GM10847 (cell line): ENCODE measurements around the gene NAPB.

Experiments used
- POLR2A ChIP-seq: IDR thresholded peaks from 2 replicates; pipeline ENCODE4 v1.6.1; 2011; ENCODE audit not compliant: insufficient read length; ENCODE audit errors: extremely low read depth

The NAPB gene

DNA sequence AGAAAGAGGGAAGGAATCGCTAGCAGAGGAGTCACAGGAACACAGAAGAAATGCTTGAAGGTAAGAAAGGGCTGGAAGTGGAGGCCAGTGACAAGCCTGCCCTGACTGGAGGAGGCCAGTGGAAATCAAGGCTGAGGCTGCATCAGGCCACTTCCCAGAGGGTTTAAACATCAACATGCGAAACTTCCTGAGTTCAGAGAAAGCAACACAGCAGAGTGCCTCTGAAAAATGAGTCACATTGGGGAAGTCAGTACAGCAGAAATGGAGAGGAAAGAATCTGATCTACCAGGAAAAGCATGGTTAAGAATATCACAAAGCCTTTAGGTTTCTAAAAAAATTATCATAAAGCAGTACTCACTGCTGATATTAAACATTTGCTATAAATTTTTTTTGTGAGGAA is 23.3 kb downstream of the NAPB start:
- TF ChIP-seq POLR2A, result no peak

DNA sequence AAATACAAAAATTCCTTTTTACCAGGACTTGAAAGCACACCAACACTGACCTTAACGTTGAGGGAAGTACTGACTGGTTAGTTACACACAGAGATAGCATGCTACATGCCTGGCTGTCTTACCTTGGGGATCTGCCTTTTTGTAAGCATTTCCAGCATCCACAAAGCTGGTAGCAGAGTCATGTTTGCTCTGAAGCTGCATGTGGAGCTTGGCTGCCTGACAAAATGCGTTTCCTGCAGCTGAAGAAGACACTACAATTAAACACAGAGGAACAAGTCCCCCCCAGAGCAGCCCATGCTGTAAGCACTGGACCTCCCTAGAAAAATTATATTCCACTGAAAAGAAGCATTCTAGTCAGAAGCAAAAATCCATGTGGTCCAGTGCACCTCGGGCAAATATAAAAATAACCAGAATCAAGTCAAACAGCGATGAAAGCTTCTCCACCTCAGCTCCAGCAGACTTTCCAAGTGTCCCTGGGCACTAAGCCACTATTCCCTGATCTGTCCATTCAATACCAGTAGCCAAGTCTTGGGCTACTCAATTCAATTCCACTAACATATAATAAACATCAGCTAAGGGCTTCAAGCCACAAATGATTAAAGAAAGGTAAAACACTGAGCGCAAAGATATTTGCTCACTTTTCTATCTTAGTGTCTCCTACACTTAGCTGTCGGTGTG is 24.2 kb downstream of the NAPB start:
- TF ChIP-seq POLR2A, result no peak

DNA sequence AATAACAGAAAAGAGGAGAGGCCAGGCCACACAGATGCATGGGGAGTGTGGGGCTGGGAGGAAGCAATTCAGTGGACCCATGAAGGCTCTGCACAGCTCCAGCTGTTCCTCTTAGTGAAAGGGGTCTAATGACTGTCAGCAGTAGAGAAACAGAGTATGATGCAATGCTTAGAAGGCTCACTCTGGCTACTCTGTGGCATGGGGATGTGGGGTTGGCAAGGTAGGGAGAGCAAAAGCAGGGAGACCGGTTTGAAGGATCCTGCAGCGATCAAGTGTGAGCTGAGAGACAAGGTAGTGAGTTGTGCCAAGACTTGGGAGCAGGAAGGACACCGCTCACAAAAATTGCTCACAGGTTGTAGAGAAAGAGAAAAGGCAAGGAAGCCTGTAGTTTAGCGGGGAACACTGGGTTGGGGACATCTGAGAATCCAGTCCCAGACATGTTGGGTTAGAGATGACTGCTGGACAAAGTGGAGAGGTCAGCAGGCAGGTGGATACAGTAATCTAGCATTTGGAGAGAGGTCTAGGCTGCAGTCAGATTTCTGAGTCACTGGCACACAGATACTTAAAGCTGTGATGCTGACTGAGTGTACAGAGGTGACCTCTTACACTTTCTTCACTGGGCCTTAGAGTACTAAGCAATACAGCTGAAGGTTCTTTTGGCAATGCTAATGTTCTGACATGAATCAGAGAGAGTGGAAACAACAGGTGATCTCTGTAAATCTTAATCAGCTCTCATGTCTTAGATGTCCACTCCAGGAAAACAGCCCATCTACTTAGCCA is 27.1 kb downstream of the NAPB start:
- TF ChIP-seq POLR2A, result no peak

DNA sequence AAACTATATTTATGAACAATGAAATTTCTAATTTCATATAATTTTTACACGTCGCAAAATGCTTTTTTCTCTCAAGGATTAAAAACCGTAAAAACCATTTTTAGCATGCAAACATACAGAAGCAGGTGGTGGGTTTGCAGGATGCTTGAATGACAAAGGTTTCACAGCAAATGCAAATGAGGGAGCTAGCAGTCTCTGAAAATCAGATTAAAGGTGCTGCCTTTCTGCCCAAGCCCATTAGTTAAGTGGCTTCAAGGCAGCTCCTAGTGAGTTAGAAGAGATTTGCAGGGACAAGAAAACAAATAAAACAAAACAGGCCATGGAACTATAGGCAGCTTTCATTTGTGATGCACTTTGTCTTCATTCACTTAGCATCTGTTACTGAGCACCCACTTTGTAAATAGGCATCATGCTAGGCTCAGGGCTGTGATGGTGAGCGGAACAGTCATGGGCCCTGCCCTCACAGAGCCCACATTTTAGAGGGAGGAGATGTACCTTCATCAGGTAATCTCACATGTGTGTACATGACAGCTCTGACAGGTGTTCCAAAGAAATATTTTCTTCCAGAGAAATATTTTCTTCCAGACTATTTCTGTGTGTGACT is 29.5 kb downstream of the NAPB start:
- TF ChIP-seq POLR2A, result no peak

DNA sequence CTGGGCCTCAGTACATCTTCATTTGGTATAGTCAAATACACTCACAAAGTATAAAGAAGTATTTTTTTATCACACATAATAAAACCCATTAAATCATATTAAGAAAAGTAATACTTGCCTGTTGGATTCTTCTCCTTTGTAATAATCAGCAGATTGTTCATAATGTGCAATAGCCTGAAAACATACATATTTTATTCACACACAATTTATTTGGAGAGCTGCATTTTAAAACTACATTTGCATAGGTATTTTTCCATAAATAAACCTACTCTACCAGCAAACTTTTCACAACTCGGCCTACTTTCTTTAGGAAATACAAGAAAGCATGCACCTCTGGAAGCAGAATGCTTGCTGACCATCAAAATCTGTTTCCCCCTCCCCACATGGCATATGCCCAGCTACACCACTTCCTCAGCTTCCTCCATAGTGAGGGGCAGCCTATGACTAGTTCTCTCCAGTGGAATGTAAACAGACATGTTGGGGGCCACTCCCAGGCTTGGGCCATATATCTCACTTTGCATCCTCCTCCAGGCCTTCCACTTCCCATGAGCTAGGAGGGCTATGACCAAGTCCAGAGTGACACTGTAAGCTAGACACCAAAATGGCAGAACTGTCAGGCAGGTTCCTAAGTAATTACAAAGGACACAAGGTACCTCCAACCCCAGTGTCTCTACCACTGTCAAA is 31.1 kb downstream of the NAPB start:
- TF ChIP-seq POLR2A, result no peak

DNA sequence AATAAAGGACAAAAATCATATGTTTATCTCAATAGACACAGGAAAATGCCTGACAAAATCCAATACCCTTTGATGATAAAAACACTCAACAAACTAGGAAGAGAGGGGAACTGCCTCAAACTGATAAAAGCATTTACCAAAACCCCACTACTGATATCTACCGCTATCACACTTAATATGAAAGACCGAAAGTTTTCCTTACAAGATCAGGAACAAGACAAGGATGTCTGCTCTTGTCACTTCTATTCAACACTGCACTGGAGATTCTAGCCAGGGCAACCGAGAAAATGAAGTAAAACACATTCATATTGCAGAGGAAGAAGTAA is 34.2 kb downstream of the NAPB start:
- no peak for TF ChIP-seq POLR2A

DNA sequence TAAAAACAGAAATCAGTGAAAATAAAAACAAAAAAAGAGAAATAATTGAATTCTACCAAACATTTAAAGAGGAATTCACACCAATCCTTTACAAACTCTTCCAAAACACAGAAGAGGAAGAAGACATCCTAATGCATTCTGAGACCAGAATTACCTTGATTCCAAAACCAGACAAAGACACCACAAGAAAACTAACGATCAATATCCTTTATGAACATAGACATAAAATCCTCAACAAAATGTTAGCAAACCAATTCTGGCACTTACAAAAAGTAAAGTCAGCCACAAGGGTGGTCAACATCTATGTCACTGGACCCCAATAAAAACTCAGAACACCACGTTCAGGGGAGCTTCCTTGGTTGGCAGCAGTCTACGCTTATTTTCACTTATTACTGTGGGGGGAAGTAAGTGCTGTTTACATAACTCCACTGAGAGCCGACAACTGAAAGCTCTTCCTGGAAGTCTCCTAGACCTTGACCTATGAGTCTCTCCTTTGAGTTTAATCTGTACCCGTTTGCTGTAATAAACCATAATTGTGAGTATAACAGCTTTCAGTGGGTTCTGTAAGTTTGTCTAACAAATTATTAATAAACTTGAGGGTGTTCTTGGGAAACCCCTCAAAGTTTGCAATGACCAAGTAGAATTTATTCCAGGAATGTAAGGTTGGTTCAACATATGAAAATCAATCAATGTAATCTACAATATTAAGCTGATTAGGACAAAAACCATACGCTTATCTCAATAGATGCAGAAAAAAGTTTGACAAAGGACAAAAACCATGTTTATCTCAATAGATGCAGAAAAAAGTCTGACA is 34.8 kb downstream of the NAPB start:
- no peak for TF ChIP-seq POLR2A

DNA sequence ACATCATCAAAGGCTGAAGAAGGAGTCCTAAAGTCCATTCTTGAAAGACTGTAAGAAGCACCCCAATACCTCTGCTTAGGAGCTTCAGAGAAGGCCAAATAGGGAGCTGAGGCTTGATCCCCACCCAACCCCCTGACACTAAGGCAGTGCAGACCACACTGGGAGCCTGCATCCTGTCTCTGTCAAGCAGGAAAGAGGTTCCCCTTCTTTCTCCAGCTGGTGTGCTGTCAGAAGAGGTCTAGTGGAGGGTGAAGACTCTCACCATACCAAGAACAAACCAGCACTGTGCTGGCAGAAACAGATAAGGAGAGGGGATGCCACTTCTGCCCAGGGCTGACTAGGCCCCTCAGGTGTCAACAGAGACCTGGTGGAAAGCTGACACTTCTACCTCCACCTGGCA is 39.4 kb downstream of the NAPB start:
- TF ChIP-seq POLR2A, result no peak

DNA sequence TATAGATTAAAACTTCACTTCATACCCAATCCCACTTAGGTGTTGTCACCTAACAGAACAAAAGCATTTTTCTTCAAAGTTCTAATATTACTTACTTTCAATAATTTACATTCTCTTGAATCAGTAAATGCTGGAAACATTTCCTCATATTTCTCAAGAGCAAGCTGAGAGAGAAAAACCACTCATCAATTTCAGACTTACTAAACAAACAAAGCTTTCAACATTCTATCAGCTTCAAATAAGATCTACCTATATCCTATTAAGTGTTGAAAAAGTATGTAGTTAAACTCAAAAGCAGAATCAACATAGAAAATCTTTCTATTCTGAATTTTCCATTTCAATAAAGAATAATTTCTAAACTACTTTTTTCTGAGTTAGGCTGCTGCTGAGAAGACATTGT is 41.5 kb downstream of the NAPB start:
- no peak for TF ChIP-seq POLR2A

DNA sequence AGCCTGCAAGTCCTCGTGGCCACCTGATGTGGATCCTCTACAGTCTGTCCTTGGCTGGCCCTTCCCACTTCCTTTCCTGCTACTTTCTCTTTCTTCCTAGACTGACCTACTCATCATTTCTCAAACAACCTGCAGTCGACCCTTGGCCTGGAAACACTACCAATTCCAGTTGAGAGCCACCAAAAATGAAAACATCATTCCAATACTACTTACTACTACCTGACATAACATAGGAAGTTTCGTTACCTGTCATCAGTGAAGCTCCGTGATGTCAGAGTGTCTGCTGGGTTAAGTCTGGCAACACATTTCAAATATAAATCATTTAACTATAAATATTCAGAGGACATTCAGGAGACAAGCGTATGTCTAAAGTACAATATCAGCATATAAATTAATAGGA is 45.5 kb downstream of the NAPB start:
- TF ChIP-seq POLR2A, result no peak

DNA sequence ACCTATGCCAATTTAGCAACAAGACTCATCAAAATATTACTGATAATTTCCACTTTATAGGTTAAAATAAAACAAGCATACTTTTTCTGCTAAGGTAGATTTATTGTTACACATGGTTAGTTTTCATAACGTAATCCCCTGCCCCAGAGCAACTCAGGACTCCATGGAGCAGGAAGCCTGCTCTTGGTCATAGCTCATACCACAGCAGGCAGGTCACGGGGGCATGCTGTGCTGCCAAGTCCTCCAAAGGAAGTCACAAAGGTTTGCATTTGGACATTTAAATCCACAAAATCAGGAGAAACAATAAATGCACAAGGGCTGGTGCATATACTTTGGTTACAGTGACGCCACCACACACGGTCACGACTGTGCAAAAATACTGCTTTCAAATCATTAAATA is 46.8 kb downstream of the NAPB start:
- no peak for TF ChIP-seq POLR2A

DNA sequence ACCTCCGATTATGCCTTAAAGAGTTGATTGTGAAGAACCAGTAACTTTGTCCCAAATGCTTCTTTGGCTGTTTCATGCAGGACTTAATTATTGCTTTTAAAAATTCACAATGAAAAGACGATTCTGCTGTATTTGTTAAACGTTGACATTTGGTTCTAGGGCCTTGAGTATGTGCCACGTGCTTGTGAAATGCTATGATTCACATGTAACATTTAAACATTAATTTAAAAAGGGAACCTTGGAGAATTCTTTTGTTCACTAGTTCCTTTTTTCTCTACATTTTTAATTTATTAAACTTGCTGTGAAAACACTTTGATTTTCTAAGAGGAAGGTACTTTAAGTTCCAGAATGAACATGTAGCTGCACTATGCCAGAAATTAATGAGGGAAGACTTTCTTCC is 49.8 kb downstream of the NAPB start:
- TF ChIP-seq POLR2A, result no peak

DNA sequence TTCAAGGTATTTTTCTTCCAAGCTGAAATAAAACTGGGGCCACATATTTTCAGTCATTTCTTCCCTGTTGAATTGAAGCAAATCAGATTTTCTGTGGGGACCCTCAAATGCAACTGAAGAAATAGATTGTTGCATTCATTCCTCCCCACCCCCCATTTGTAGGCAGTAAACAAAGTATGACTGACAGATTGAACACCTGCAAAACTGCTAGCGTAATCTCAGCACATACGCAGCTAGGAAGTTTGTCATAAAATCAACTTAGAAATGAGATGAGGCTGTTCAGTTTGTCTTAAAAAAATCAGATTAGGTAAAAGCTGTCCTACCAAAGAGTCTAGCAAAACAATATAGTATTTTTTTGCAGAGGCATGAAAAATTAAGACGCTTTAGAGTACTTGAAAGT is 50.4 kb downstream of the NAPB start:
- TF ChIP-seq POLR2A, result no peak

DNA sequence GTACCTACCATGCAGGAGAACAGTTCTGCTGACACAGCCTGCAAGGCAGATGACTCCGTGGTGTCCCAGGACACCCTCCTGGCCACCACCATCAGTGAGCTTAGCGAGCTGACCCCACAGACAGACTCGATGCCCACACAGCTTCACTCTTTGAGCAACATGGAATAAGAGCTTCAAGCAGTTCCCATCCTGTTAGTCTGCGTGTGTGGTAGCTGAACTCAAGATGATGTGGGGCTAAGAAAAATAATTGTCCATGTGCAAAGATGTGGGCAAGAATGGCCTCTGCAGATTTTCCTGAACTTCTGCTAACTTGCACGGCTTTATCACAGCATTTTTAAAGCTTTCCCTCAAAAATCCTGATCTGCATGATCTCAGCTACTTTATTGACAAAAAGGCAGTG is 51.0 kb downstream of the NAPB start:
- no peak for TF ChIP-seq POLR2A
